Heart left ventricle (tissue), 13 donors: ENCODE data around the gene IRX6.

Experiments used
- POLR2A ChIP-seq, 2 donors: fragments of 450-650 bp; IDR thresholded peaks; one replicate each; pipeline ENCODE4 v1.6.1; 2017; ENCODE audit warnings: antibody characterized with exemption in 2 of 2, mild to moderate bottlenecking in 2 of 2, moderate library complexity in 2 of 2
- TF ChIP-seq, protein P1 (sequence below), 12 donors: fragments of 200-600 bp; sonication (generic) in 4 of 12; IDR thresholded peaks; one replicate each; pipeline versions ENCODE4 v1.5.0 to v1.8.0; 2018 to 2022; ENCODE audit warnings: antibody characterized with exemption in 12 of 12, mild to moderate bottlenecking in 5 of 12
- donor health status: ischemic (EF 13 %, LVEDD 7.1; RV severe dilation, severe dysfunction).
- donor health status: DM: no; HTN: yes; CAD: no.
- donor health status: DM: no; HTN: no; CAD: no.
- donor health status: ischemic (EF 25% LVEDD 6.9; RV normal size, moderate dysfunction).
- donor health status: ischemic (EF 25% LVEDD 5.7; RV mildly dilated, moderate dysfunction).
- donor health status: ischemic (EF 35%, LVEDD 5.7; RV mildly dilated, moderate dysfunction).
- donor health status: nonischemic (EF 11% LVEDD 7.7; RV severe dilation, severe dysfunction).
- donor health status: DM: yes; HTN: yes; CAD: no.
- donor health status: PGD.
- donor health status: ischemic (EF 29% LVEDD 5.4; RV normal size, mild dysfunction).
- donor health status: nonischemic (EF 23%, LVEDD 6.1; RV moderate dilation, normal function).

DNA sequence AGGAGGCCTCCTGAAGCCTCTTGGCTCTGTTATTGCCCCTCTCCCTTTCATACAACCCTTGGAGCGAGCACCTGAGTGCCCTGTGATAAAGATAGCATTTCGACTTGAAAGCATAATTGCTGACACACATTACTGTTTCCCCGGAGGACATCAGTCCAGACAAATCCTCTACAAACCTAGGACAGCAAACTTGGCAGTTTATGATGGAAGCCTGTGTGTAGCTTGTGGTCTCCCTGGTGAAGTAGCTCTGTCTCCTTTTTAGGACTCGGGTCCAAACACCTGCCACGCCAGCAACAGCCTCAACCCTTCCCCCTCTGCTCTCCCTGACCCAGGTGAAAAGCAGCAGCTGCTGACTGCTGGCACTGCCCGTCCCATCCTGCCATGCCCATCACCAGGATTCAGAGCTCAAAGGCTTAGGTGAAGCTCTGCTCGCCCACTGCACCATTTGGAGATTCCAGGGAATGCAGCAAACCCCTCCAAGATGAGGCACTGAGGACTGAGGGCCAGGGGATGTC is 55.9 kb downstream of the IRX6 start:
- no peak for TF ChIP-seq POLR2A (IDR thresholded peaks at IDR 0.05)
- TF ChIP-seq, protein P1, sequence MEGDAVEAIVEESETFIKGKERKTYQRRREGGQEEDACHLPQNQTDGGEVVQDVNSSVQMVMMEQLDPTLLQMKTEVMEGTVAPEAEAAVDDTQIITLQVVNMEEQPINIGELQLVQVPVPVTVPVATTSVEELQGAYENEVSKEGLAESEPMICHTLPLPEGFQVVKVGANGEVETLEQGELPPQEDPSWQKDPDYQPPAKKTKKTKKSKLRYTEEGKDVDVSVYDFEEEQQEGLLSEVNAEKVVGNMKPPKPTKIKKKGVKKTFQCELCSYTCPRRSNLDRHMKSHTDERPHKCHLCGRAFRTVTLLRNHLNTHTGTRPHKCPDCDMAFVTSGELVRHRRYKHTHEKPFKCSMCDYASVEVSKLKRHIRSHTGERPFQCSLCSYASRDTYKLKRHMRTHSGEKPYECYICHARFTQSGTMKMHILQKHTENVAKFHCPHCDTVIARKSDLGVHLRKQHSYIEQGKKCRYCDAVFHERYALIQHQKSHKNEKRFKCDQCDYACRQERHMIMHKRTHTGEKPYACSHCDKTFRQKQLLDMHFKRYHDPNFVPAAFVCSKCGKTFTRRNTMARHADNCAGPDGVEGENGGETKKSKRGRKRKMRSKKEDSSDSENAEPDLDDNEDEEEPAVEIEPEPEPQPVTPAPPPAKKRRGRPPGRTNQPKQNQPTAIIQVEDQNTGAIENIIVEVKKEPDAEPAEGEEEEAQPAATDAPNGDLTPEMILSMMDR (IDR thresholded peaks at IDR 0.05), result no peak
